Activated T-helper 1 cell treated with anti-CD3 and anti-CD28 coated beads, Interleukin-12 subunit alpha, Interleukin-12 subunit beta, Interleukin-2, Interleukin-4 antibody, amounts not matched to agents 30 ng/mL and 10 ng/mL and 1 ng/mL, durations not matched to agents 14 hours and 24 hours and 36 hours (primary cell): ENCODE measurements around the gene RASSF8. TPM values are rescaled to one million over a fixed set of nuclear protein-coding genes. Genes with fewer than 3 reads are reported as not detected.

ENCODE experiments used
- DNase-seq: peaks from one replicate; pipeline ENCODE4 v3.0.0; 2021; ENCODE audit warnings: low spot score
- H3K27ac Mint-ChIP-seq: one replicate; pipeline ENCODE4 v1.8.0; 2021; ENCODE audit warnings: mild to moderate bottlenecking, mixed read lengths
- H3K27me3 Mint-ChIP-seq: one replicate; pipeline ENCODE4 v1.8.0; 2022; ENCODE audit warnings: mild to moderate bottlenecking, moderate library complexity, mixed read lengths; ENCODE audit not compliant: insufficient read depth
- H3K36me3 Mint-ChIP-seq: one replicate; pipeline ENCODE4 v1.8.0; 2021; ENCODE audit warnings: low read depth, mixed read lengths
- H3K4me1 Mint-ChIP-seq: one replicate; pipeline ENCODE4 v1.8.0; 2021; ENCODE audit warnings: low read depth, mixed read lengths
- H3K4me3 Mint-ChIP-seq: one replicate; pipeline ENCODE4 v1.8.0; 2021; ENCODE audit warnings: mild to moderate bottlenecking, moderate library complexity, mixed read lengths
- H3K9me3 Mint-ChIP-seq: one replicate; pipeline ENCODE4 v1.8.0; 2021; ENCODE audit warnings: mixed read lengths
- intact Hi-C: fragments of 100-400 bp; cut with micrococcal nuclease; formaldehyde crosslinking; loops from one replicate; pipeline ENCODE4 v1.15.1; 2024
- total RNA-seq: library from RNA; stranded (reverse); gene quantifications from 2 replicates; pipeline ENCODE4 v1.2.3, GENCODE V29; 2022

The RASSF8 gene
- total RNA-seq, 1 donor from 2014 or later = 0.13 TPM

DNA sequence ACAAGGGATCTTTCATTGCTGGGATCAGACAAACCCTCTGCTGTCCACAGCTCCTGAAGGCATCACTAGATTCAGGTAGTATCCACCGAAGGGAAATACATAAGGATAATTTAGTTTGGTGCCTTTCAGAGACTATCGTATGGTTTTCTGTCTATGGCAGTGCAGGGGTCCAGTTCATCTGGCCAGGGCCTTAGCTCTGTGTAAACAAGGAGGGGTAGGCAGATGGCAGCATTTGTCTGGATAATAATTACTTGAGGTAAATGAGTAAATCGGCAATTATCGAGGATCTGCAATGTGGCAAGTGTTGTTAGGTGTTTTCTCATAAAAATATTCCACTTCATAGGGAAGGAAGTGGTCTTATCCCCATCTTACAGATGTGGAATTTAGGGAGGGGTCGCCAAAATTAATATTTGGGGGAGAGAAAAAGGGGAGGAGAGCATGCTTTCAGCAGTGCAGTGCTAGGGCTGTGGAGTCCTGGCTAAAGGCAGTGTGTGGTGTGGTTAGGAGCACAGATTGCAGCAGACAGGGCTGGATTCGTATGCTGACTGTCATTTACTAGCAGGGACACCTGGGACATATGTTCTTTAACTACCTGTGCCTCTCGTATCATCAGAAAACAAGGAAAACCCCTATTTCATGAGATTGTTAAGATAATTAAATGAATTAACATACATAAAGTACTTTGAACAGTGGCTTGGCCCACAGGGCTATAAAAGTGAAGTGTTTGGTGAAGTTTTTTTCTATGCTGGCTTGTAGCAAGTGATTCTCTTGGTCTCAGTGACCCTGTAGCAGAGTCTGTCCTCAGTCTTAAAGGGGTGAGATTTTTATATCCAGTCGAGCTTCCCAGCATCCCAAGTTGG, 27.1 kb downstream of the RASSF8 start:
- intact Hi-C loops = no loop called here
- no peak for DNase-seq
- H3K27ac Mint-ChIP-seq = no peak overlapping the region
- H3K27me3 Mint-ChIP-seq = no peaks in the 10 kb centered on the region
- no peaks in the 10 kb centered on the region for H3K9me3 Mint-ChIP-seq
- no peaks in the 10 kb centered on the region for H3K4me1 Mint-ChIP-seq
- H3K36me3 Mint-ChIP-seq = no peaks in the 10 kb centered on the region
- no peak overlapping the region for H3K4me3 Mint-ChIP-seq

DNA sequence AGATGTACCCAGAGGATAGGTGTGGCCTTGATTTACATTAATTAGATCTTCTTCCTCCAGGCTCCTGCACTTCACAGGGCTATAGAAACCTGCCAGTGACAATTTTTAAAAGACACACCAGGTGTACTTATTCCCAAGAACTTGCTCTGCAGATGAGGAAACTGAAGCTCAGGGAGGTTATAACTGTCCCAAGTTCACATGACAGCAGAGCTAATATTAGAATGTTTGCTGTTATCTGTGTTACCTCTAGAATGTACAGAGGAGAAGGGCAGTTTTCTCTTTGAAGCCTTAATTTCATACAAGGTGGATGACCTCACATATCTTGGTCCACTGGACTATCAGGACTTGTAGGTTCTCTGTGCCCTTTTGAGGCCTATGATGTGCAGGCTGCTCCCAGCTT, 27.7 kb downstream of the RASSF8 start:
- DNase-seq = no peak

DNA sequence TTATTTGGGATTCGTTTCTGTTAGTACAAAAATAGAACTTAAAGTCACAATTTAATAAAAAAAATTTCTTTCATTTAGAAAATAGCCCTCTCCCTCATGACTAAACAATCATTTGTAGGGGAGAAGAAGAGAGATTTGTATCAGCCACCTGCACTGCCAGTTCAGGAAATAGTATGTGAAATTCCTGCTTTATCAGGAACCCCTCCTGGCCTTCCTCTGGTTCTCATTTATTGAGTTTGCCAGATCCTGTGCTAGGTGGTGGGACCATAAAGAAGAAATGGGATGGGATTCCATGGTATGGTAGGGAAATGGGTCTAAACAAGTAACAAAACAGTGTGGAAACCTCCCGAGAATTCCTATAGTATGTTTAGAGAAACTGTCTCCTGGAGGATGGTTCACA, 30.0 kb downstream of the RASSF8 start:
- Mint-ChIP-seq H3K27ac (no peak overlapping the region), H3K27me3 (no peaks in the 10 kb centered on the region), H3K9me3 (no peaks in the 10 kb centered on the region), H3K4me3 (no peak overlapping the region), H3K36me3 (no peaks in the 10 kb centered on the region), H3K4me1 (no peaks in the 10 kb centered on the region)
- intact Hi-C loops = no loop called here
- no peak for DNase-seq

More for the DNA sequence above, 27.7 kb downstream of the RASSF8 start:
- H3K4me3 Mint-ChIP-seq = no peak overlapping the region
- H3K36me3 Mint-ChIP-seq = no peaks in the 10 kb centered on the region
- no peaks in the 10 kb centered on the region for H3K4me1 Mint-ChIP-seq
- intact Hi-C loops = no loop called here
- no peak overlapping the region for H3K27ac Mint-ChIP-seq
- H3K27me3 Mint-ChIP-seq = no peaks in the 10 kb centered on the region
- no peaks in the 10 kb centered on the region for H3K9me3 Mint-ChIP-seq

DNA sequence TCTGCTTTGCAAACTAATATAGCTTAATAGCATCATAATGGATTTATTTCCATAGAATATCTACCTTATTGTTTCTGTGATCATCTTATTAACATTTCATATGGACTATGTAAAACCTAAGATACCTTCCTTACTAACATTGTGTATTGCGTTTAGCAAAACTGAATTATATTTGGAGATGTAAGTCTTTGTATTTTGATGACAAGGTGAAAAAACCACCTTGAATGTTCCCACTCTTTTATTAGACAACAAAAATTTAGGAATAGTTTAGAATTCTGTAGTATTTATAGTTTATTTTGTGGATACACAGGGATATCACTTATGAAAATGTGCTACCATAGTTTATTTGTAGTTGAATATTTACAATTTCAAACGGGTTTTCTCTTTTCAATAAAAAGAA, 32.0 kb downstream of the RASSF8 start:
- peaks cover 4% of the 10 kb centered on the region for H3K27me3 Mint-ChIP-seq
- no peaks in the 10 kb centered on the region for H3K9me3 Mint-ChIP-seq

DNA sequence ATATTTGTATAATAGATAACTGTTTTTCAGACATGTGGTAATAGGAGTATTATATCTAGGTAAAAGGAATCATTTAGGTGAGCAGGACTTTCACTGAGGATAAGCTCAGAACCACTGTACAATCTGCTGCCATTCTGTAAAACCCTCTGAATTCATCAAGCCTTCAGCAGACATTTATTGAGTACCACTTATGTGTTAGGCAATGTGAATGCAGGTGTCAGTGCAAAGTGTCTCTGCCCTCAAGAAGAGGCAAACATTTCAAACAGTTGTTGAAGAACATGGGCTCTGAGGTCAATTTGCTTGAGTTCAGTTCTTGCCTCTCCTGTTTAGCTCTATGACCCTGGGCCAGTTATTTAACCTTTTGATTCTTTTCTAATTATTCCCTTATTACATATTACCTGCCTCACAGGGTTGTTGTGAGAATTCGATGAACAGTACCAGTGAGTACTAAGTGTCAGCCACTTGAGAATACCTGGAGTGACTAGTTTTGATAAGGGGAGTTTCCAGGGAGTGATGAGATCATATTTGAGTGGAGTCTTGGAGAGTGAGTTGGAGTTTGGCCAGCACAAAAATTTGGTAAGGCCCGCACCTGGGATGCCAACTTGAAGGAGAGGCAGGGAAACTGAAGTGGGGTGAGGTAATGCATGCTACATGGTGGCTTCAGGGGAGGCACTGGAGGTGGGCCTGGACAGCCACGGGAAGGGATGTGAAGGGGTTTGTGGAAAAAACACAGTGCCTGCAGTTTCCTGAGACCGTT, 33.7 kb downstream of the RASSF8 start:
- H3K9me3 Mint-ChIP-seq = no peaks in the 10 kb centered on the region
- H3K36me3 Mint-ChIP-seq = no peaks in the 10 kb centered on the region
- DNase-seq = no peak
- intact Hi-C loops = no loop called here
- no peak overlapping the region for H3K4me3 Mint-ChIP-seq
- no peaks in the 10 kb centered on the region for H3K4me1 Mint-ChIP-seq
- peaks cover 9% of the 10 kb centered on the region for H3K27me3 Mint-ChIP-seq
- no peak overlapping the region for H3K27ac Mint-ChIP-seq

More for the DNA sequence above, 32.0 kb downstream of the RASSF8 start:
- Mint-ChIP-seq H3K4me3 (no peak overlapping the region), H3K4me1 (no peaks in the 10 kb centered on the region), H3K36me3 (no peaks in the 10 kb centered on the region), H3K27ac (no peak overlapping the region)
- intact Hi-C loops = no loop called here
- no peak for DNase-seq

DNA sequence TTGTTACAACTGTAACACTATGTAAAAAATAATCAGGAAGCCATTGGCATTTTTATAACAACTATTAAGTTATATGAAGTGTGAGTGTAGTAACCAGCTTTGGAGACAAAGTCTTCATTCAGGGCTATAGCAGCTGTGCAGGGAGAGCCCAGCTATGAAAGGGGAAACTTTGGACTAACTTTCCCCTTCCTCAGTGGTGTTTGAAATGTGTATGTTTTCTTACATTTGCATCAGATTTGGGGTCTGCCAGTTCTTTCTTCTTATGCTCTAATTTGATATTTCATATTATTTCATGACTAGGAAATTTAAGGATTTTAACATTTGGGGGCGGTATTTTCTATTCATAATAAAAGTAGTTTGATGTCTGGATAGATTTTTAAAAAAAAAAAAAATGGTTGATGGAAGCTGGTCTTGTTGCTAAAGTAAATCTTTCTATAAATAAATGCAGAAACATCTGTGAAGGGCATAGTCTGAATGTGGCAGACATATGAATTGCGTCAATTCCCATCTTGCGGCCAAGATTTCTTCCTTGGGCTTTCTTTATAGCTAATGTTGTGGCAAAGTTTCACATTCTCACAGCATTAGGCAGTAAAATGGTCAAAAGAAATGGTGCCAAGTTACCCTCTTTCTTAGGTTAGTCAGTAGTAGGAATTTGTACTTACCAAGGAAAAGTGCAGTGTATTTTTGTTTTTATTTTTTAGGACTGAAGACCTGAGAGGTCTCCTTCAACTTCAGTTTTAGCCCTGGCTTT, 35.6 kb downstream of the RASSF8 start:
- peaks cover 9% of the 10 kb centered on the region for H3K27me3 Mint-ChIP-seq
- H3K9me3 Mint-ChIP-seq = no peaks in the 10 kb centered on the region
- H3K4me3 Mint-ChIP-seq = no peak overlapping the region
- no peaks in the 10 kb centered on the region for H3K4me1 Mint-ChIP-seq
- DNase-seq = no peak
- intact Hi-C loops = no loop called here
- no peak overlapping the region for H3K27ac Mint-ChIP-seq
- no peaks in the 10 kb centered on the region for H3K36me3 Mint-ChIP-seq

DNA sequence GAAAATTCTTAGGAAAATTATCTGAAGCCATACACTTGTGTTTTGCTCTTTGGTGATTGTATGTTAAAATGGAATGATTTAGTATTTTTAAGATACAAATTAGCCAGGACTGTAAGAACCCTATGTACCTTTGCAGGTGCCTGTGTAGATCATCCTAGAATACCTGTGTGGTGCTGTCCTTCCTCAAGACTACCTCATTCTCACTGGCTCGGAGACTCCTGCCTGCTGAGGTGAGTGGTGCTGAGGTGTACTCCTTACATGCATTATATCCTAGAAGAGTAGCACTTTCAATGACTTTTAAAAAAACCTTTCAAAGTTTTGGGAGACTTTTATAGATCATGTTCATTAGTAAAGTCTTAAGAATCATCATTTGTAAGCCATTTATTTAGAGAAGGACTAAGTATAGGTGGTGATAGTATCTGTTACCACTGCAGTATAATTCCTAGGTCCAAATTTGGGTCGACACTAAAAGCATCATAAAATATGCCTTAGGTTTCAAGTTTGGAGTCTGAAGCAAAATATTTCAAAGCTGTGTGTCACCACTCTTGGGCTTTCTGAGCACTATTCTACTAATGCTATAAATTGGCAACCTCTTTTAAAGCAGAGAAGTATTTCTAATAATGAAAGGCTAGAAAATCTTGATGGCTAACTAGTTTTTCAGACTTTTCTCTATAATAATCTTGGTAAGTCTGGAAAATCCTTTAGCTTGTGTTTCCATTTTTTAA, 36.6 kb downstream of the RASSF8 start:
- no peaks in the 10 kb centered on the region for H3K4me1 Mint-ChIP-seq
- no peak overlapping the region for H3K4me3 Mint-ChIP-seq
- H3K9me3 Mint-ChIP-seq = no peaks in the 10 kb centered on the region
- intact Hi-C loops = no loop called here
- no peak for DNase-seq
- no peaks in the 10 kb centered on the region for H3K36me3 Mint-ChIP-seq
- H3K27me3 Mint-ChIP-seq = peaks cover 9% of the 10 kb centered on the region
- H3K27ac Mint-ChIP-seq = no peak overlapping the region

DNA sequence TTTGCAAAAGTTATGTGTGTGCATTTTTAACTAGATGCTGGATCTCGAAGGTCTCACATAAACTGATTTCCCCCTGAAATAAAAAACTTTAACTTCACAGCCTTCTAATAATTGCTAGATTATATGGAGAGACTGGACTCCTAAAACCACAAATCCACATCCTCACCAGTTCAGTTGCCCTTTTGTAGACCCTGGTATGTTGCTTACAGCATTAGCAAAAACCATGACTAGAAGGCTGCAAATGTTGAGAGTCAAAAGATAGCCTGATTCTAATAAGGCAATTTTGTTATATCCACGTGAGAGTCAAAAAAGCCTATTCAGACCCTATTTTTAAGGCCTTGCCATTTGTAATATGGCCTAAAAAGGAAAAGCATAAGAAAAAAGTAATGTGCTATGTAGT, 37.4 kb downstream of the RASSF8 start:
- H3K27me3 Mint-ChIP-seq = peaks cover 9% of the 10 kb centered on the region
- H3K27ac Mint-ChIP-seq = no peak overlapping the region

DNA sequence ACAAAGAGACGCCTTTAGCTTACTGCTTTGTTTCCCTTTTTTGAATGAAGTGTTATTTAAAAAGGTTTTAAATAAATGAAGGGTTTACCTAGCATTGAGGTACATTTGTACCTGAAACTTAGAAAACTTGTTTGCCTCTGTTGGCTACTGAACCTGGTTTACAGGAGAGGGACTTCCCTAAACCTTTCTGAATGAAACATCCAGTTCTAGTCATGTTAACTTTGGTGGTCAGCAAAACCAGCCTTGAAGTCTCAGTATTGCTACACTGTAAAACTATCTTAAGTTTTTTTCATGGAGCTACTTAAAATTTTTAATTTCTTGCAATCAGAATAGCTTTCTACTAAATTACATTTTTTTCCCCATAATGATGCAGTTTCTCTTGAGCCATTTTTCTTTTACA, 38.2 kb downstream of the RASSF8 start:
- Mint-ChIP-seq H3K27ac (no peak overlapping the region), H3K4me3 (no peak overlapping the region), H3K36me3 (no peaks in the 10 kb centered on the region), H3K4me1 (no peaks in the 10 kb centered on the region), H3K9me3 (no peaks in the 10 kb centered on the region), H3K27me3 (peaks cover 9% of the 10 kb centered on the region)
- DNase-seq = no peak
- intact Hi-C loops = no loop called here

More for the DNA sequence above, 37.4 kb downstream of the RASSF8 start:
- no peaks in the 10 kb centered on the region for H3K4me1 Mint-ChIP-seq
- no peak for DNase-seq
- no peaks in the 10 kb centered on the region for H3K36me3 Mint-ChIP-seq
- no peaks in the 10 kb centered on the region for H3K9me3 Mint-ChIP-seq
- no peak overlapping the region for H3K4me3 Mint-ChIP-seq
- intact Hi-C loops = no loop called here

DNA sequence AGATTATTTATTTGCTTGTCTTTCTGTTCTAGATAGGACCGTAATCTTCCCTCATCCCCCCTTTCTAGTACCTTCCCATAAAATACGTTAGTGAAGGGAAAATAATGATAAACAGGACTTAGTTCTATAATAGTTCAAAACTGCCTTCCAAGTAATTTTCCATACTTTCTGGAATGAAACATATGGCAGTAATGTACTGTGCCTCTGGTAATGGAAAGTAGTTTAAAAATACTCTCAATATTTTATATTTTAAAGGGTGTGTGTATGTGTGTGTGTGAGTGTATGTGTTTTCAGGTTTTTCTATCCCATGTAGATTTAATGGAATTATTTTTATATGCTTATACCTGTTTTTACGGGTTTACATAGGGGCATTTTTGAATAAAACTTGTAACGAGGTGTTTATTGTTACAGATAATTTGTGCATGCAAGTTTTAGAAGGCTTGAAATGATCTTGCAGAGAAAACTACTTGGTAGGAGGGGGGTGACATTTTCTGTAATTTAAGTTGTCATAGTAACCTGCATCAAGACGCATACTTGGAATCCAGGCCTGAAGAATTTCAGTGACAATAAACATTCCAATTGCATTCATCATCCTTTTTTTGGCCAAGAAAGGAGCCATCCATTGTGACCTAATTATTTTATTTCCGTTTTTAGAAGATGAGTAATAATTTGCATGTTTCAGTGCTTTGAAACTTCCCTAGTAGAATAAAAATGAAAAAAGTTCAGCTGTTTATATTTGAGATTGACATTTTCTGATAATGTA, 38.9 kb downstream of the RASSF8 start:
- no peak for DNase-seq
- intact Hi-C loops = no loop called here
- Mint-ChIP-seq H3K36me3 (no peaks in the 10 kb centered on the region), H3K27ac (no peak overlapping the region), H3K27me3 (peaks cover 9% of the 10 kb centered on the region), H3K9me3 (no peaks in the 10 kb centered on the region), H3K4me1 (no peaks in the 10 kb centered on the region), H3K4me3 (no peak overlapping the region)

DNA sequence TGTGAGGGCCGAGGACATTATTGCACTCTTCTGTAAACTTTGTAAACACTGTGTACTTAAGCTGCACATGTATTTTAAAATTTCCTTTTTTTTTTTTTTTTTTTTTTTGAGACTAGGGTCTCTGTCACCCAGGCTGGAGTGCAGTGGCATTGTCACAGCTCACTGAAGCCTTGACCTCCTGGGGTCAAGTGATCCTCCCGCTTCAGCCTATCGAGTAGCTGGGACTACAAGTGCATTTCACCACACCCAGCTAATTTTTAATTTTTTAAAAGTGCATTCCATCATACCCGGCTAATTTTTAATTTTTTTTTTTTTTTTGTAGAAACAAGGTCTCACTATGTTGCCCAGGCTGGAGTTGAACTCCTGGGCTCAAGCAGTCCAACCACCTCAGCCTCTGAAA, 42.4 kb downstream of the RASSF8 start:
- H3K4me3 Mint-ChIP-seq = no peak overlapping the region
- H3K4me1 Mint-ChIP-seq = no peaks in the 10 kb centered on the region
- H3K27ac Mint-ChIP-seq = no peak overlapping the region
- no peak for DNase-seq
- peaks cover 4% of the 10 kb centered on the region for H3K9me3 Mint-ChIP-seq
- intact Hi-C loops = no loop called here
- no peaks in the 10 kb centered on the region for H3K36me3 Mint-ChIP-seq
- H3K27me3 Mint-ChIP-seq = peaks cover 7% of the 10 kb centered on the region

DNA sequence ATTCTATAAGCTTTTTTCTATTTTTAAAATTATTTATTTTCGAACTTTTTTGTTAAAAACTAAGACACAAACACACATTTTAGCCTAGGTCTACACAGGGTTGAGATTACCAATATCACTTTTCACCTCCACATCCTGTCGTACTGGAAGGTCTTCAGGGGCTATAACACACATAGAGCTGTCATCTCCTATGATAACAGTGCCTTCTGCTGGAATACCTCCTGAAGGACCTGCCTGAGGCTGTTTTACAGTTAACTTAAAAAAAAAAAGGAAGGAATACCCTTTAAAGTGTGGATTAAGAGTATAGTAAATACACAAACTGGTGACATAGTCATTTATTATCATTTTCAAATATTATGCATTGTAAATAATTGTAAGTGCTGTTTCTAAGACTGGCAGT, 43.0 kb downstream of the RASSF8 start:
- Mint-ChIP-seq H3K27ac (no peak overlapping the region), H3K4me3 (no peak overlapping the region), H3K4me1 (no peaks in the 10 kb centered on the region), H3K9me3 (peaks cover 4% of the 10 kb centered on the region), H3K27me3 (peaks cover 4% of the 10 kb centered on the region), H3K36me3 (no peaks in the 10 kb centered on the region)
- intact Hi-C loops = no loop called here
- DNase-seq = no peak
